Kidney (tissue), 14 donors: ENCODE results near the gene ZNF860. TPM values are rescaled to one million over a fixed set of nuclear protein-coding genes. Genes with fewer than 3 reads are reported as not detected.
"Not testable (repeated sequence)": the region's sequence is repeated elsewhere in the genome, so short reads cannot be mapped to it uniquely, and the experiment has no call there.

Experiments used
- DNase-seq, 5 donors: peaks; one replicate each; pipeline ENCODE4 v3.0.0-alpha.2; 2013 to 2020
- FAIRE-seq: peaks from 2 replicates; lab custom pipeline; 2012; peaks lifted over from hg19 to GRCh38; lab: Jason Lieb, UNC
- H3K27ac ChIP-seq, 2 donors: one replicate each; pipeline ENCODE4 v1.7.0; 2013; ENCODE audit warnings: low read depth in 2 of 2, low read length in 2 of 2, inconsistent platforms in 1 of 2
- H3K27me3 ChIP-seq: one replicate; pipeline ENCODE4 v1.7.1; 2013; ENCODE audit warnings: low read length, inconsistent platforms; ENCODE audit not compliant: control insufficient read depth, insufficient read depth
- H3K36me3 ChIP-seq, 3 donors: one replicate each; pipeline versions ENCODE4 v1.7.0 to v1.7.1; 2013; ENCODE audit warnings: low read length in 3 of 3, control low read depth in 1 of 3, inconsistent platforms in 1 of 3; ENCODE audit not compliant: insufficient read depth in 3 of 3, control insufficient read depth in 2 of 3
- H3K4me1 ChIP-seq, 3 donors: one replicate each; pipeline versions ENCODE4 v1.7.0 to v1.7.1; 2013; ENCODE audit warnings: low read length in 3 of 3, inconsistent platforms in 1 of 3, low read depth in 1 of 3; ENCODE audit not compliant: control insufficient read depth in 2 of 3, insufficient read depth in 2 of 3
- H3K4me3 ChIP-seq, 3 donors: one replicate each; pipeline versions ENCODE4 v1.7.0 to v1.8.1; 2013; ENCODE audit warnings: low read length in 3 of 3, control low read depth in 1 of 3, inconsistent platforms in 1 of 3
- H3K9ac ChIP-seq, 3 donors: one replicate each; pipeline versions ENCODE4 v1.7.0 to v1.7.1; 2013; ENCODE audit warnings: low read length in 3 of 3, control low read depth in 1 of 3, inconsistent platforms in 1 of 3
- H3K9me3 ChIP-seq, 3 donors: one replicate each; pipeline versions ENCODE4 v1.7.0 to v1.7.1; 2013; ENCODE audit warnings: low read length in 3 of 3, control low read depth in 1 of 3, inconsistent platforms in 1 of 3; ENCODE audit not compliant: control insufficient read depth in 2 of 3, insufficient read depth in 1 of 3
- intact Hi-C: fragments of 100-400 bp; cut with DNase I; formaldehyde crosslinking; loops from one replicate; pipeline ENCODE4 v1.11.1; 2022
- polyA plus RNA-seq: library from polyadenylated mRNA; stranded (reverse); fragments of 350-450 nt; fragmentation: Illumina TruSeq; extraction: RNeasy Lipid Tissue Mini Kit (QIAGEN cat#74804); gene quantifications from one replicate; pipeline ENCODE4 v1.2.3, GENCODE V29; 2014; ENCODE audit warnings: low read depth, low replicate concordance; ENCODE audit not compliant: insufficient read depth
- total RNA-seq: library from RNA; stranded (reverse); fragmentation: NEBNext Ultra II Directional; extraction: Animal tissue kit (Norgen Biotek cat#: 25700); gene quantifications from one replicate; pipeline ENCODE4 v1.2.1, GENCODE V29; 2021
- TF ChIP-seq, protein P1 (sequence below): IDR thresholded peaks from 3 replicates; pipeline ENCODE4 v1.5.1; 2012; ENCODE audit warnings: mild to moderate bottlenecking, moderate library complexity, borderline replicate concordance; ENCODE audit not compliant: insufficient read depth; ENCODE audit errors: extremely low read depth
- donor health status: control.
- donor health status: control.
- donor health status: control.
- donor health status: control.
- donor health status: control.
- donor health status: DM: yes; HTN: yes; CAD: no.
- donor health status: Normal renal cell carcinoma (clear cell type).

Gene ZNF860
- total and polyA plus RNA-seq, 2 donors from 2014 or later, result 0.84 to 5.9 TPM

DNA sequence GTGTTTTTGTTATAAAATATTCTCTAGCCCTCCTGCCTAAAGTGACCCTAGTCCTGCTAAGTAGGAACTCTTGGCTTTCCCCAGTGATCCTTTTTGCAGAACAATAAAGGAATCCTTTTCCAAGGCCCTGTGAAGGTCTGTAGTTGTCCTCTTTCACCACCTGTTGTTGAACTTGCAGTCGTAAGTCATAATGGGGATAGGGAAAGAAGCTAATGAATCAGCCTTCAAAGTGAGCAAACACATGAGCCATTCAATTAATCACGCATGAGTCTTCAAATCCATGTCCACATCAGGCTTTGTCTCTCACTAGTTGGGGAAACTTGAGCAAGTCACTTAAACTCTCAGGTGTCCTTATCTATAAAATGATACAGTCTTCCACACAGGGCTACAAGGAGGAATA, 27.6 kb downstream of the ZNF860 start:
- H3K36me3 ChIP-seq, result no peaks in the 10 kb centered on the region
- DNase-seq, result no peak
- no peaks in the 10 kb centered on the region for H3K9me3 ChIP-seq

DNA sequence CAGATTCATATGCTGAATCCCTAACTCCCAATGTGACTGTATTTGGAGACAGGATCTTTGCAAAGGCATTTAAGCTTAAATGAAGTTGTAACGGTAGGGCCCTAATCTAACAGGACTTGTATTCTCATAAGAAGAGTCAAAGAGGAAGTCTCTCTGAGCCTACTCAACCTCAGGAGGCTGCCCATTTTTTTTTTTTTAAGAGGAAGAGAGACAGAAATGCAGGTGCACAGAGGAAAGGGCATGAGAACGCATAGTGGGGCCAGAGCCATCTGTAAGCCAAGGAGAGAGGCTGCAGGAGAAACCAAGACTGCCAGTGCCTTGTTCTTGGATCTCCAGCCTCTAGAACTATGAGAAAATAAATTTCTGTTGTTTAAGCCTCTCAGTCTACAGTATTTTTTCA, 28.4 kb downstream of the ZNF860 start:
- Histone ChIP-seq H3K4me1 (no peaks in the 10 kb centered on the region), H3K36me3 (no peaks in the 10 kb centered on the region), H3K27ac (no peak overlapping the region), H3K9ac (no peak overlapping the region), H3K4me3 (no peak overlapping the region), H3K27me3 (no peaks in the 10 kb centered on the region), H3K9me3 (no peaks in the 10 kb centered on the region)
- intact Hi-C loops, result no loop called here
- TF ChIP-seq, protein P1, sequence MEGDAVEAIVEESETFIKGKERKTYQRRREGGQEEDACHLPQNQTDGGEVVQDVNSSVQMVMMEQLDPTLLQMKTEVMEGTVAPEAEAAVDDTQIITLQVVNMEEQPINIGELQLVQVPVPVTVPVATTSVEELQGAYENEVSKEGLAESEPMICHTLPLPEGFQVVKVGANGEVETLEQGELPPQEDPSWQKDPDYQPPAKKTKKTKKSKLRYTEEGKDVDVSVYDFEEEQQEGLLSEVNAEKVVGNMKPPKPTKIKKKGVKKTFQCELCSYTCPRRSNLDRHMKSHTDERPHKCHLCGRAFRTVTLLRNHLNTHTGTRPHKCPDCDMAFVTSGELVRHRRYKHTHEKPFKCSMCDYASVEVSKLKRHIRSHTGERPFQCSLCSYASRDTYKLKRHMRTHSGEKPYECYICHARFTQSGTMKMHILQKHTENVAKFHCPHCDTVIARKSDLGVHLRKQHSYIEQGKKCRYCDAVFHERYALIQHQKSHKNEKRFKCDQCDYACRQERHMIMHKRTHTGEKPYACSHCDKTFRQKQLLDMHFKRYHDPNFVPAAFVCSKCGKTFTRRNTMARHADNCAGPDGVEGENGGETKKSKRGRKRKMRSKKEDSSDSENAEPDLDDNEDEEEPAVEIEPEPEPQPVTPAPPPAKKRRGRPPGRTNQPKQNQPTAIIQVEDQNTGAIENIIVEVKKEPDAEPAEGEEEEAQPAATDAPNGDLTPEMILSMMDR, result no peak
- DNase-seq (no peak), FAIRE-seq (no peak)

More for the DNA sequence above, 27.6 kb downstream of the ZNF860 start:
- no peak for FAIRE-seq
- Histone ChIP-seq H3K4me1 (no peaks in the 10 kb centered on the region), H3K4me3 (no peak overlapping the region), H3K27me3 (no peaks in the 10 kb centered on the region), H3K9ac (no peak overlapping the region), H3K27ac (no peak overlapping the region)
- TF ChIP-seq, protein P1, result no peak
- intact Hi-C loops, result no loop called here

DNA sequence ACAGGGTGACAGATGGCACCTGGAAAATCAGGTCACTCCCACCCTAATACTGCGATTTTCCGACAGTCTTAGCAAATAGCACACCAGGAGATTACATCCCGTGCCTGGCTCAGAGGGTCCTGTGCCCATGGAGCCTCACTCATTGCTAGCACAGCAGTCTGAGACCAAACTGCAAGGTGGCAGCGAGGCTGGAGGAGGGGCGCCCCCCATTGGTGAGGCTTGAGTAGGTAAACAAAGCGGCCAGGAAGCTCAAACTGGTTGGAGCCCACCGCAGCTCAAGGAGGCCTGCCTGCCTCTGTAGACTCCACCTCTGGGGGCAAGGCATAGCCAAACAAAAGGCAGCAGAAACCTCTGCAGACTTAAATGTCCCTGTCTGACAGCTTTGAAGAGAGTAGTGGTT, 29.1 kb downstream of the ZNF860 start:
- FAIRE-seq, H3K4me3 ChIP-seq, H3K4me1 ChIP-seq, H3K9me3 ChIP-seq, H3K27ac ChIP-seq, DNase-seq, intact Hi-C loops, H3K27me3 ChIP-seq, H3K9ac ChIP-seq, H3K36me3 ChIP-seq: not testable (repeated sequence)

DNA sequence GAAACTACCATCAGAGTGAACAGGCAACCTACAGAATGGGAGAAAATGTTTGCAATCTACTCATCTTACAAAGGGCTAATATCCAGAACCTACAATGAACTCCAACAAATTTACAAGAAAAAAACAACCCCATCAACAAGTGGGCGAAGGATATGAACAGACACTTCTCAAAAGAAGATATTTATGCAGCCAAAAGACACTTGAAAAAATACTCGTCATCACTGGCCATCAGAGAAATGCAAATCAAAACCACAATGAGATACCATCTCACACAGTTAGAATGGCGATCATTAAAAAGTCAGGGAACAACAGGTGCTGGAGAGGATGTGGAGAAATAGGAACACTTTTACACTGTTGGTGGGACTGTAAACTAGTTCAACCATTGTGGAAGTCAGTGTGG, 34.1 kb downstream of the ZNF860 start:
- H3K4me1 ChIP-seq, H3K4me3 ChIP-seq, intact Hi-C loops, H3K27me3 ChIP-seq, H3K27ac ChIP-seq, H3K36me3 ChIP-seq, FAIRE-seq, H3K9ac ChIP-seq, DNase-seq, H3K9me3 ChIP-seq: not testable (repeated sequence)

DNA sequence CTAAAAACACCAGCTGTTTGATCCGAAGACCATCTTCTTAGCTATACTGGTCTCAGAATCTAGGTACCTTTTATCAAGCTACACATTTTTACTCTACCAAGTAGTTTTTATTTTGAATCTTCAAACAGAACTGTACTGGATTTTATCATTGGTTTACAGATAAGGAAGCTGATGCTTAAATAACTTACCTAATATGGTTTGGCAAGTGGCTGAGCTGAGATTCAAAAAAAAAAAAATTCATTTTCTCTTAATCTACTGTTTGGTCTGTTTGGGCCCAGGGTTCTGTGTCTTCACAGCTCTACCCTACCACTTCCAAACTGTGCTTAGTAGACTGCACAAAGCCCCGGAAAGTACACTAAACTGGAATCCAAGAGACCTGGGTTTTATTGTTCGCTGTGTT, 35.7 kb downstream of the ZNF860 start:
- TF ChIP-seq, protein P1, result no peak
- no peak overlapping the region for H3K4me3 ChIP-seq
- no peak overlapping the region for H3K27ac ChIP-seq
- no peaks in the 10 kb centered on the region for H3K4me1 ChIP-seq
- H3K9ac ChIP-seq, result no peak overlapping the region
- DNase-seq (no peak), FAIRE-seq (no peak)
- intact Hi-C loops, result no loop called here
- H3K27me3 ChIP-seq, result no peaks in the 10 kb centered on the region
- H3K9me3 ChIP-seq, result no peaks in the 10 kb centered on the region
- H3K36me3 ChIP-seq, result no peaks in the 10 kb centered on the region
